ENCODE data around the gene ERGIC1. TPM values are rescaled to one million over a fixed set of nuclear protein-coding genes. Genes with fewer than 3 reads are reported as not detected.

Gene ERGIC1
- total RNA-seq, 2 experiments from 2014 or later, result 43.4 to 45.0 TPM

DNA sequence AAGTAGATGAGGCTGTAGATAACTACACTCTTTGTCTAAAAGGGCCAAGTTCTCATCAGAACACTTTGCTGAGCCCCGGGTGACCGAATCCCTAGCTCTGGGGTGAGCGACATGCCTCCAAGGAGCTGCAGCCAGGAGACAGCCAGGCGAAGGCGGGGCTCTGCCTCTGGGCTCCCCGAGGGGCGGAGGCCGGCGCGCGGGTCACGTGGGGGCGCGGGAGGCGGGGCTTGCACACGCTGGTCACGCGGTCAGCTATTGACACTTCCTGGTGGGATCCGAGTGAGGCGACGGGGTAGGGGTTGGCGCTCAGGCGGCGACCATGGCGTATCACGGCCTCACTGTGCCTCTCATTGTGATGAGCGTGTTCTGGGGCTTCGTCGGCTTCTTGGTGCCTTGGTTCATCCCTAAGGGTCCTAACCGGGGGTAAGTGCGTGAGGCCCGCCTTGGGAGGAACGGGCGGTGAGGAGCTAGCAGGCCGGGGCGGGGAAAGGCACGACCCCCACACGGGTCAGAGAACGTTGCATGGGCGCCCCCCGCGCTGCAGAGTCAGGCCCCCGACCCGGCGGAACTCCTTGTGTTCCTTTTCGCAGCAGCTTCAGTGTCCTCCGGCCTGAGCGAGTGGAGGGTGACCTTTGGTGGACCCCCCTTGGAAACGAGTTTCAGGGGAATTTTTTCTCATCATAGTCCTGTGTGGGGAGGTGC lies 149.6 kb downstream of the ERGIC1 start, which contains the start of gene ATP6V0E1:
Gene ATP6V0E1, plus strand, starts transcription at position 230 of the 702 bp plus-strand sequence. Its CDS starts 90 bp downstream, at position 320.
- H3K9me3 Mint-ChIP-seq, result no peaks in the 10 kb centered on the region
- H3K27ac Mint-ChIP-seq, result peak within 1 kb of the TSS; percentile 99
- POLR2A ChIA-PET, result interaction anchor here (0.7 to 1.6 kb wide), 3 partner anchors 52 to 348 kb away, joined by 3 to 10 read pairs (median 4); no protein-coding TSS in a partner anchor
- H3K4me3 Mint-ChIP-seq, result peak within 1 kb of the TSS; percentile 97
- H3K4me1 Mint-ChIP-seq, result peaks cover 37% of the 10 kb centered on the region
- peaks cover 30% of the 10 kb centered on the region for H3K36me3 Mint-ChIP-seq (ENCODE audit: low read depth)
- peak; percentile 94 for DNase-seq
- CTCF ChIA-PET, result interaction anchor here (0.6 to 1.9 kb wide), 20 partner anchors 11 to 795 kb away, joined by 3 to 7 read pairs (median 4); partner anchors contain the start of genes BNIP1, RPL26L1 and STK10
- no peaks in the 10 kb centered on the region for H3K27me3 Mint-ChIP-seq

DNA sequence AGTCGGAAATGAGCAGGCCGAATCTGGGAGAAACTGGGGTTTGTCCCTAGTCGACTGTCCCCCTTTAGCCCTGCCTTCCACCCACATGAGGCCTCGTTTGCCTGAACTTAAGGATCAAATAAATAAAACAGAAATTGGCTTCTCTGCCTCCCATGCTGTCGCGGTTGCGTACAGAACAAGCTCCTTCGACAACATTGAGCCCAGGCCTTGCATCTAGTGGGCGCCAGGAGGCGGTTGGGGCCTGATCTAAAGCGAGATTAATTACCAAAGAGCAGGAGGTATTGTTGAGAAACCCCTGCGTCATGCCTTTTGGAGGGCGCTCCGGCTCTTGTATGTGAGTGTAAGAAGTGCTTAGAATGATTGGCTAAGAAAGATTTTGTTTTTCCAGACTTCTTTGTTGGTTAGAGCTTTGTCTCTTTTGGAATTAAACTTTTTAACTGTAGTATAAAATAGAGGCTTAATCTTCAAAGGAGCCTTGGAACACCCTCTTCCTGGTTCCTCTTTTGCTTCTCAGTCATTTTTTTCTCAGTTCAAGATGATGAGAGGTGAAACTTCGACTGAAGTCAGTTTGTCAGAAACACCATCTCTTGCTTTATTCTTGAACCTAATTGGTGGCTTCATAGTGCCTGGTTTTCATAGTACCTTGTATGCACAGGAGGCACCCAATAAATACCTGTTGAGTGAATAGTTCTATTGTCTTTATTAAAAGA lies 150.3 kb downstream of the ERGIC1 start:
- H3K27me3 Mint-ChIP-seq, result no peaks in the 10 kb centered on the region
- ChIA-PET CTCF (interaction anchor here (0.6 to 1.9 kb wide), 19 partner anchors 11 to 796 kb away, joined by 3 to 7 read pairs (median 4); partner anchors contain the start of genes BNIP1, RPL26L1 and STK10), POLR2A (interaction anchor here (0.7 to 1.6 kb wide), 3 partner anchors 51 to 348 kb away, joined by 3 to 10 read pairs (median 4); no protein-coding TSS in a partner anchor)
- peaks cover 35% of the 10 kb centered on the region for H3K36me3 Mint-ChIP-seq (ENCODE audit: low read depth)
- H3K4me3 Mint-ChIP-seq, result peak overlapping the region; percentile 97
- no peaks in the 10 kb centered on the region for H3K9me3 Mint-ChIP-seq
- H3K27ac Mint-ChIP-seq, result peak overlapping the region; percentile 99
- H3K4me1 Mint-ChIP-seq, result peaks cover 38% of the 10 kb centered on the region
- peak; percentile 83 for DNase-seq

DNA sequence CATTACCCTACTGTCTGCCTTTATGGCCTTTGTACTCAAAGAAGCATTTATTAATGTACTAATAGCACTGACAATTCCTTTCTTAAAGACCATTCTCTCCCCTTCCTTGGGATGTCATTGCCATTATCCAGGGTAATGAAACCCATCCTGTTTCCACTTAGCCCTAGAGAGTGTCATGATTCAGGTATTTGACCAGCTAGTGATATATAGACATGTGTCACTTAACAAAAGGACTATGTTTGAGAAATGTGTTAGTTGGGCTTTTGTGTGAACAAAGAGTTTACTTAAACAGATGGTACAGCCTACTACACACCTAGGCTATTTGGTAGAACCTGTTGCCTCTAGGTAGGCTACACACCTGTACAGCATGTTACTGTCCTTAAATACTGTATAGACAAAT lies 151.5 kb downstream of the ERGIC1 start:
- no peak for DNase-seq
- peaks cover 40% of the 10 kb centered on the region for H3K4me1 Mint-ChIP-seq

DNA sequence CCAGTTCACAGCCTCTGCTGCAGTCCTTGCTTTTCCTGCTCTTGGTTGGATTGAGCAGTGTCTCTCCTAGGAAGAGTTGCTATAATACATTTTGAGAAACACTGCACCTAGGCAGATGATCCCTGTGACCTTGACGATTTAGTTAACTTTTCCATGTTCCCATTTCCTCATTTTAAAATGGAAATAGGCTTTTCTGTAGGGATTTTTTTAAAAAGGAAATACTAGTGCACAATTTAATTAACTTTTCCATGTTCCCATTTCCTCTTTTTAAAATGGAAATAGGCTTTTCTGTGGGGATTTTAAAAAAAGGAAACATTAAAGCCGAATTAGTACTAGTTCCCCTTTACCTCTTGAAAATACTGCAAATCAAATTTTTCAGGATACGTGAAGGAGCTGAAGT lies 154.2 kb downstream of the ERGIC1 start:
- Mint-ChIP-seq H3K36me3 (ENCODE audit: low read depth) (peaks cover 42% of the 10 kb centered on the region), H3K4me1 (peaks cover 47% of the 10 kb centered on the region), H3K9me3 (no peaks in the 10 kb centered on the region), H3K4me3 (no peak overlapping the region), H3K27ac (no peak overlapping the region), H3K27me3 (no peaks in the 10 kb centered on the region)
- CTCF ChIA-PET, result no interaction called here
- no peak for DNase-seq
- POLR2A ChIA-PET, result no interaction called here

More for the DNA sequence above, 151.5 kb downstream of the ERGIC1 start:
- Mint-ChIP-seq H3K9me3 (no peaks in the 10 kb centered on the region), H3K27me3 (no peaks in the 10 kb centered on the region), H3K4me3 (peak overlapping the region; percentile 97), H3K27ac (peak overlapping the region; percentile 34), H3K36me3 (ENCODE audit: low read depth) (peaks cover 35% of the 10 kb centered on the region)
- ChIA-PET POLR2A (no interaction called here), CTCF (no interaction called here)

DNA sequence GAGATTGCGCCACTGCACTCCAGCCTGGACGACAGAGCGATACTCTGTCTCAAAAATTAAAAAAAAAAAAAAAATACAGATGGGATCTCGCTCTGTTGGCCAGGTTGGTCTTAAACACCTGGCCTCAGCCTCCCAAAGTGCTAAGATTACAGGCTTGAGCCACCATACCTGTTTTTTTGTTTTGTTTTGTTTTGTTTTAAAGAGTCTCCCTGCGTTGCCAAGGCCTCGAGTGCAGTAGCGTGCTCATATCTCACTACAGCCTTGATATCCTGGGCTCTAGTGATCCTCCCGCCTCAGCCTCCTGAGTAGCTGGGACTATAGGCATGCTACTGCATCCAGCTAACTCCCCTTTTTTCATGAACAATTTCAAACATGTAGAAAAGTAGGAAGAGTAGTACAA lies 156.7 kb downstream of the ERGIC1 start:
- ChIA-PET POLR2A (no interaction called here), CTCF (interaction anchor here (0.7 kb wide), 1 partner anchor 206 kb away, joined by 3 read pairs; no protein-coding TSS in a partner anchor)
- peaks cover 41% of the 10 kb centered on the region for H3K4me1 Mint-ChIP-seq
- DNase-seq, result no peak
- no peak overlapping the region for H3K27ac Mint-ChIP-seq
- no peaks in the 10 kb centered on the region for H3K27me3 Mint-ChIP-seq
- H3K9me3 Mint-ChIP-seq, result no peaks in the 10 kb centered on the region
- H3K4me3 Mint-ChIP-seq, result no peak overlapping the region
- H3K36me3 Mint-ChIP-seq (ENCODE audit: low read depth), result peaks cover 50% of the 10 kb centered on the region

DNA sequence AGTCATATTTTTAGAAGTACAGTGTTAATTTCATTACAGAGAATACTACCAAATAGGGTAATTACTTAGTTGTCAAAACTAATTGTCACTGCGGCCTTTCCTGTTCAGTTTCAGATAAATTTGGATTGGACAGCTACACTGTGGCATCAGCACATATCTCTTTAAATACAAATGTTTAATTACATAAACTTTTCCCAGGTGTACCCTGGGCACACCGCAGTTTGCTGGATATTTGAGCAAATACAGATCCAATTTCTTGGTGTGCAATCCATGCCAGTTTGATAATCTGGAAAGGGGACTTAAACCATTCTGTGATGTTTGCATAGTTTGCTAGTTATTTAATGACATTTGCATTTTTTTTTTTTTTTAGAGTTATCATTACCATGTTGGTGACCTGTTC lies 160.4 kb downstream of the ERGIC1 start:
- Mint-ChIP-seq H3K27me3 (no peaks in the 10 kb centered on the region), H3K27ac (no peak overlapping the region), H3K9me3 (no peaks in the 10 kb centered on the region), H3K4me1 (peaks cover 23% of the 10 kb centered on the region), H3K4me3 (no peak overlapping the region), H3K36me3 (ENCODE audit: low read depth) (peaks cover 39% of the 10 kb centered on the region)
- ChIA-PET POLR2A (no interaction called here), CTCF (interaction anchor here (0.7 to 1.6 kb wide), 6 partner anchors 10 to 278 kb away, joined by 3 to 7 read pairs (median 3); partner anchors contain the start of gene BNIP1)
- no peak for DNase-seq

DNA sequence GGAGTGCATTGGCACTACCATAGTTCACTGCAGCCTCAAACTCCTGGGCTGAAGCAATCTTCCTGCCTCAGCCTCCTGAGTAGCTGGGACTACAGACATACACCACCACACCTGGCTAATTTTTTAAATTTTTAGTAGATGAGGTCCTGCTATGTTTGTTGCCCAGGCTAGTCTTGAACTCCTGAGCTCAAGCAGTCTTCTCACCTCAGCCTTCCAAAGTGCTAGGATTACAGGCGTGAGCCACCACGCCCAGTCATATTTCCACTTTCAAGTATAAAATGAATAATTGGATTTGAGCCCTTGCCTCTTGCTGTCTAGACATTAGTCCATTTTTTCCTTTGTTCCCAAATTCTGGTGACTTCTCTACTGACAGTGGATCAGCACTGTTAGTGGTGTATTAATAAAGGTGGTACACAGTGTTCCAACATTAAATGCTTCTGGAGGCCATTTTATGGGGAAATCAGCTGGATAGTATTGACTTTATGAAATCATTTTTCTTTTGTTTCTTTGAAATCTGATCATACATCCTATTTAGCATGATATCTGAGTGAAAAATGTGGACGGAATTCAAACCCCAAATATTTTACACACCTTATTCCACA lies 165.4 kb downstream of the ERGIC1 start:
- no peak overlapping the region for H3K27ac Mint-ChIP-seq

DNA sequence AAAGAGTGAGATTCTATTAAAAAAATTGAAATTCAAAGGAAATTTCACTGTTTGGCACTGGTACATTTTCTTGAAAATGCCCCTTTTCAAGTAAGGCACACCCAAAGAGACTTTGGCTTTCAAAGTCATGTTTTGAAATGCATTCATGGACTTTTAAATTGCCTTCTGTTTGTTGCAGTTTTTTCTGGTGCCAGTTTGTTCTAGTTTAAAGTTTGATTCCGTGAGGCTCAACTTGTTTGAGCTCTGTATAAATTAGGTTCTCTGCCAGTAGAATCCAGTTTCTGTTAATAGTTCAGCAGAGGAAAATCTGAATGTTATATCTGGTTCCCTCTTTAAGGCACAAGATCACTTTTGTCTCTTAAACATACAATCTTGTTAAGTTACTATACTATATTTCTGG lies 165.9 kb downstream of the ERGIC1 start:
- Mint-ChIP-seq H3K9me3 (no peaks in the 10 kb centered on the region), H3K27ac (peak overlapping the region; percentile 2), H3K4me1 (peaks cover 45% of the 10 kb centered on the region), H3K4me3 (no peak overlapping the region), H3K36me3 (ENCODE audit: low read depth) (peaks cover 39% of the 10 kb centered on the region), H3K27me3 (no peaks in the 10 kb centered on the region)
- CTCF ChIA-PET, result no interaction called here
- no peak for DNase-seq
- POLR2A ChIA-PET, result no interaction called here

More for the DNA sequence above, 165.4 kb downstream of the ERGIC1 start:
- DNase-seq, result no peak
- Mint-ChIP-seq H3K9me3 (no peaks in the 10 kb centered on the region), H3K4me3 (no peak overlapping the region), H3K36me3 (ENCODE audit: low read depth) (peaks cover 39% of the 10 kb centered on the region), H3K4me1 (peaks cover 42% of the 10 kb centered on the region), H3K27me3 (no peaks in the 10 kb centered on the region)
- POLR2A ChIA-PET, result no interaction called here
- CTCF ChIA-PET, result no interaction called here

DNA sequence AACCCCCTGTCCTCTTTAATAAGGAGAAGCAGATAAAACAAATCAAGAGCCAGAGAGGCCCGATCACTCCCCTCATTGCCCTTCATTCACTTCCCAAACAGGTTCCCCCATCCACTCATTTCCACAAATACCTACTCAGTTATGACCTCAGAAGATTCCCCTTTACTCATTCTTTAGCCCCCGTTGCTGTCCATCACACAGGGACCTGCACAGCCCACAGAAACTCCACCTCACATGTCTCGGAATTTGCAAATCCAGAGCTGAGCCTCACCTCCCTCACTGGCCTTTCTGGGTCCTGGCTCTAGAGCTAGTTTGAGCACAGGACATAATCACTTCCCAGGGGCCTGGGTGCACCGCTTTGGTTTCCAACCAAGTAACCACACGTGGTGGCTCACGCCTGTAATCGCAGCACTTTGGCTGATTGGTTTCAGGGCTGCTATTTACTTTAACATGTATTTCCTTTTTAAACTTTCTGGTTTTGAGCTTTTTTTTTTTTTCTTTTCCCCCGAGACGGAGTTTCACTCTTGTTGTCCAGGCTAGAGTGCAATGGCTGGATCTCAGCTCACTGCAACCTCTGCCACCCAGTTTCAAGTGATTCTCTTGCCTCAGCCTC lies 167.3 kb downstream of the ERGIC1 start:
- H3K36me3 Mint-ChIP-seq (ENCODE audit: low read depth), result peaks cover 29% of the 10 kb centered on the region
- no peak overlapping the region for H3K27ac Mint-ChIP-seq
- POLR2A ChIA-PET, result interaction anchor here (0.6 kb wide), 1 partner anchor 56 kb away, joined by 3 read pairs; no protein-coding TSS in a partner anchor
- no peaks in the 10 kb centered on the region for H3K9me3 Mint-ChIP-seq
- no peak for DNase-seq
- H3K4me3 Mint-ChIP-seq, result no peak overlapping the region
- H3K4me1 Mint-ChIP-seq, result peaks cover 45% of the 10 kb centered on the region
- H3K27me3 Mint-ChIP-seq, result no peaks in the 10 kb centered on the region
- CTCF ChIA-PET, result interaction anchor here (0.6 kb wide), 1 partner anchor 12 kb away, joined by 4 read pairs; no protein-coding TSS in a partner anchor

Other genes starting within 250 kb of the ERGIC1 start
- gene NEURL1B, start 193.0 kb upstream of the ERGIC1 start, total RNA-seq, result 1 to 10 TPM; 7.8 to 8.7 TPM
- gene DUSP1, start 63.1 kb upstream of the ERGIC1 start, total RNA-seq, result 10 to 100 TPM; 11.3 to 14.9 TPM
- gene RPL26L1, start 125.2 kb downstream of the ERGIC1 start, total RNA-seq, result 10 to 100 TPM; 39.9 to 44.3 TPM
- gene ATP6V0E1, start 149.5 kb downstream of the ERGIC1 start, total RNA-seq, result 100 to 1,000 TPM; 168 to 192 TPM
- 10 to 100 TPM; 17.1 to 18.7 TPM for gene CREBRF, start 222.1 kb downstream of the ERGIC1 start, total RNA-seq